Right lobe of liver (tissue), 6 donors: ENCODE results near the gene APMAP. TPM values are rescaled to one million over a fixed set of nuclear protein-coding genes. Genes with fewer than 3 reads are reported as not detected.

ENCODE experiments used
- ATAC-seq, 4 donors: fragments of 200-7000 bp; cut with Tn5 transposase; one replicate each; pipeline ENCODE4 v1.9.1; 2020; ENCODE audit warnings: mild to moderate bottlenecking in 4 of 4, moderate library complexity in 4 of 4
- DNase-seq, 3 donors: peaks; one replicate each; pipeline ENCODE4 v3.0.0-alpha.2; 2020
- H3K27ac ChIP-seq, 3 donors: fragments of 200-600 bp; one replicate each; pipeline ENCODE4 v1.8.0; 2022
- H3K27me3 ChIP-seq, 2 donors: fragments of 200-600 bp; one replicate each; pipeline ENCODE4 v1.8.0; 2022
- H3K36me3 ChIP-seq, 4 donors: fragments of 200-600 bp; sonication (generic) in 1 of 4; one replicate each; pipeline versions ENCODE4 v1.5.1 to v1.8.0; 2017 to 2022; ENCODE audit warnings: control low read depth in 1 of 4
- H3K4me1 ChIP-seq, 4 donors: fragments of 200-600 bp; sonication (generic) in 1 of 4; one replicate each; pipeline versions ENCODE4 v1.5.1 to v1.8.0; 2017 to 2022; ENCODE audit warnings: control low read depth in 1 of 4
- H3K4me3 ChIP-seq, 3 donors: fragments of 200-600 bp; one replicate each; pipeline ENCODE4 v1.8.0; 2022
- H3K9me3 ChIP-seq, 4 donors: fragments of 200-600 bp; sonication (generic) in 1 of 4; one replicate each; pipeline versions ENCODE4 v1.5.1 to v1.8.0; 2017 to 2022; ENCODE audit warnings: control low read depth in 1 of 4
- CTCF ChIP-seq, 4 donors: fragments of 200-600 bp in 3 of 4; fragments of 450-650 bp in 1 of 4; IDR thresholded peaks; one replicate each; pipeline versions ENCODE4 v1.5.1 to v1.8.0; 2016 to 2022; ENCODE audit warnings: antibody characterized with exemption in 4 of 4, mild to moderate bottlenecking in 2 of 4
- POLR2A ChIP-seq: fragments of 450-650 bp; IDR thresholded peaks from one replicate; pipeline ENCODE4 v1.6.1; 2017; ENCODE audit warnings: antibody characterized with exemption, mild to moderate bottlenecking
- WGBS: methylation state at CpG from one replicate; pipeline ENCODE4 v1.1.6; 2018; ENCODE audit warnings: low coverage, low lambda C conversion rate; ENCODE audit not compliant: insufficient coverage; ENCODE audit errors: missing lambda C conversion rate; 5-methylcytosine and 5-hydroxymethylcytosine counted together
- intact Hi-C, 2 donors: fragments of 100-400 bp; cut with DNase I; formaldehyde crosslinking; loops; one replicate each; pipeline versions ENCODE4 v1.11.2 to v1.14.1; 2022
- total RNA-seq, 6 experiments: library from RNA; depleted of rRNA in 2 of 6; stranded (reverse); fragments of >200 nt in 2 of 6; fragmentation: NEBNext Ultra II Directional in 3 of 6; extraction: Animal tissue kit (Norgen Biotek cat#: 25700) in 3 of 6; gene quantifications; one replicate each; pipeline versions ENCODE4 v1.1.0 to v1.2.4, GENCODE V29; 2016 to 2023
- donor health status: DM: no; HTN: yes; CAD: no.
- donor health status: DM: no; HTN: no; CAD: no.
- donor health status: DM: no; HTN: no; CAD: no.
- donor health status: DM: no; HTN: yes; CAD: no.
- donor health status: DM: no; HTN: yes; CAD: no.

The APMAP gene
- total RNA-seq, 6 experiments from 2014 or later: 130 to 210 (median 140) TPM

DNA sequence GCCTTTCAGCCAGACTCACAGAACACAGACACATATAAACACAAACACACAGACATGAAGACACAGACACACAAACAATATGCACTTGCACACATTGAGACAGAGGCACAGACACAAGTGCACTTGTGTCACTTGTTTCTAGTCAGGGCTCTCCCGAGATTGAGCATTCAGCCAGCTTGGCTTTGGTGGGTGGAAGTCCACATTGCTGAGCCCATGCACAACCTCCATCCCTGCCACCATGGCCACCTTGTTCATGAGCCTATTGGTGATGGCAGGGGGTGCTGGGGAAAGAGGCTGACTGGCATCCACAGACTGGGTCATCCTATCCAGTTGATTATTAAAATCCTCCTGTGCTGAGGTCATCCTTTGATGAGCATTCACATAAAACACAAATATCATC lies 55.0 kb downstream of the APMAP start:
- no peak for DNase-seq
- Histone ChIP-seq H3K4me1 (no peaks in the 10 kb centered on the region), H3K9me3 (no peaks in the 10 kb centered on the region), H3K36me3 (no peaks in the 10 kb centered on the region), H3K27ac (no peak overlapping the region), H3K4me3 (no peak overlapping the region), H3K27me3 (no peaks in the 10 kb centered on the region)
- no peak for ATAC-seq
- intact Hi-C loops: no loop called here
- no CpG with 5 or more reads among the region's 1 CpG for WGBS
- no peak for TF ChIP-seq POLR2A
- TF ChIP-seq CTCF (IDR thresholded peaks at IDR 0.05): no peak

DNA sequence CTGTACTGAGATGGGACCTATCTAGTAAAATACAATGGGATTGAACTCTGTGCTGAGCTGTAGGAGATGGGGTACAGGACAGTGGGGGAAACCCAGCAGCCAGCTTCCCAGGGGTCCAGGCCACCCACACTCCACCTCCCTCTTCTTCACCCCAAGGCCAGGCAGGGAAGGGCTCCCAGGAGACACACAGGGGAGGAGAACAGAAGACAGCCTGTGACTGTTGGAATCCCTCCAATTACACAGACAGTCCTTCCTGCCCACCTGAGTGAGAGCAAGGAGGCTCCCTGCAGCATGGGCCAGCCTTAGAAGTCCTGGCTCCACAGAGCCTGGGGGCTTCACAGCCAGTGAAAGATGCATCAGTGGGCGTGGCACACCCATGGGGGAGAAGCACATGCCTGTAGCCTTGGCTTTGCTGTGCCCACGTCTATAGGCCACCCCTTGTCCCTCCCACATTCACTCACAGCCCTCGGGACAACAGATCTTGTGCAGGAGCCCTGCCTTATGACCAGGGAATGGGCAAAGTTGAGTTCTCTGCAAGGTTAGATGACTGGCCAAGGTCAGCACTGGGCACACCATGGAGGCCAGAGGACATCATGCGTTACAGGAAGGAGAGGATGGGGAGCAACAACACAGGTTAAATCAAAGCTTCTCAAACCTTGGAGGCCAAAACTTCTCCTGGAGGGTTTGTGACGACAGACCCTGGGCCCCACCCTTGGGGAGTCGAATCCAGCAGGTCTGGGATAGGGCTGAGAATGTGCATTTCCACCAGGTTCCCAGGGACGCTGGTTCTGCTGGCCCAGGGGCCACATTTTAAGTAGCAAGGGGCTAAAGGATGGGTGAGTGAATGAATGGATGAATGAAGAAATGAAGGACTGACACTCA lies 55.8 kb downstream of the APMAP start:
- H3K27ac ChIP-seq: no peak overlapping the region
- intact Hi-C loops: no loop called here
- TF ChIP-seq CTCF (IDR thresholded peaks at IDR 0.05) (no peak), POLR2A (no peak)

GRCh38 chr20:24935766-24936525 lies 56.6 kb downstream of the APMAP start:
- ATAC-seq (no peak), DNase-seq (no peak)
- Histone ChIP-seq H3K4me1 (no peaks in the 10 kb centered on the region), H3K27ac (no peak overlapping the region), H3K9me3 (no peaks in the 10 kb centered on the region), H3K36me3 (no peaks in the 10 kb centered on the region), H3K27me3 (no peaks in the 10 kb centered on the region), H3K4me3 (no peak overlapping the region)
- intact Hi-C loops: no loop called here
- WGBS: 94% methylated on average over 2 of the region's 4 CpGs
- no peak for TF ChIP-seq POLR2A
- no peak for TF ChIP-seq CTCF (IDR thresholded peaks at IDR 0.05)

More for the DNA sequence above, 55.8 kb downstream of the APMAP start:
- Histone ChIP-seq H3K27me3 (no peaks in the 10 kb centered on the region), H3K36me3 (no peaks in the 10 kb centered on the region), H3K4me1 (no peaks in the 10 kb centered on the region), H3K4me3 (no peak overlapping the region), H3K9me3 (no peaks in the 10 kb centered on the region)
- no peak for DNase-seq
- 80% methylated on average over 3 of the region's 7 CpGs for WGBS
- ATAC-seq: no peak

GRCh38 chr20:24935140-24935539 lies 57.4 kb downstream of the APMAP start:
- H3K27me3 ChIP-seq: no peaks in the 10 kb centered on the region
- no peak overlapping the region for H3K27ac ChIP-seq
- intact Hi-C loops: no loop called here
- H3K4me3 ChIP-seq: no peak overlapping the region
- DNase-seq: no peak
- WGBS: 67% methylated on average over 1 of the region's 3 CpGs
- H3K36me3 ChIP-seq: no peaks in the 10 kb centered on the region
- TF ChIP-seq POLR2A: no peak
- no peak for TF ChIP-seq CTCF (IDR thresholded peaks at IDR 0.05)
- no peaks in the 10 kb centered on the region for H3K9me3 ChIP-seq
- H3K4me1 ChIP-seq: peaks cover 0 to 2% (median under 1%) of the 10 kb centered on the region in 4 donors
- no peak for ATAC-seq
